ENCODE measurements around the gene ETV6. TPM values are rescaled to one million over a fixed set of nuclear protein-coding genes. Genes with fewer than 3 reads are reported as not detected.
A peak's percentile ranks its signal among the peaks of the same experiment; 100 is the strongest.

Gene ETV6
- total and polyA plus RNA-seq, 2 of the 8 experiments (the other 6 are each of a cell fraction or from before 2014, with no cell fraction given) = 5.5 to 23.9 TPM

DNA sequence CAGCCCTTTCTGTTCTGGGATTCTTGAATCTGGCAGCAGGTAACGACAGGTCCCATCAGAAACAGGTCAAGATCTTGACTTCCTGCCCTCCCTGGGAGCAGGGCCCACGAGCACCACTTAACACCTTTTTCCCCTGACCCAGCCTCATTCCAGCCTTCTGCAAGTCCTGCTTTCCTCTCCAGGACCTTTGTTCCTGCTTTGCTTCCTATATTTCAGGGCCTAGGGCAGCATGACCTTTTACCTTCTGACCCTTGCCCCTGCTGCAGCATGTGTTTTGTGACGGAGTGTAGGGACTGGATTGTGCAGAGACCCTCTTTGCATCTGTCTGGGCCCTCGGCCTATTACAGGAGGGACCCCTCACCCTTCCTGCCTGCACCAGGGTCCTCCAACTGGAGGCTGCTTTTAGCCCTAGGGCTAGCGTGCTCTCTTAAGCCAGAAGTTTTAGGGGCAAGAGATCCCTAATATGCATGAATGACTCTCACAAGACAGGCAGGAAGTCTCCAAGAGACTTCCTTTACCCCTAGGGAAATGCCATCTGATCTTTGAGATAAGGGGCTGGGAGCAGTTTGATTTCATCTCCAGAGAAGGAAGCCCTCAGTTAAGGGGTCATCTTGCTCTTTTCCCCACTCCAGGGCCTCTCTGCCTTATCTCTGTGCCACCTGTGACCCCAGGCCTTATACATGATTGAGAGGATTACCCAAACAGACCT lies 211.8 kb downstream of the ETV6 start:
- Histone ChIP-seq H4K8ac (ENCODE audit: extremely low read depth, insufficient read depth, low read length) (no peak overlapping the region), H2BK120ac (replicated peaks; ENCODE audit: low read depth, low read length) (no peak overlapping the region), H3K4me2 (ENCODE audit: insufficient read depth in 1 of 2, low read depth in 2 of 2, low read length in 2 of 2) (no peak overlapping the region), H3K36me3 (ENCODE audit: control insufficient read depth in 2 of 4, insufficient read depth in 4 of 4, low read length in 3 of 4) (peaks cover 0 to 2% (median under 1%) of the 10 kb centered on the region in 4 experiments; a peak in 1 of 8 replicates), H2BK5ac (ENCODE audit: low read depth, low read length) (no peak overlapping the region), H3K79me1 (ENCODE audit: low read depth, low read length) (no peaks in the 10 kb centered on the region), H3K23me2 (ENCODE audit: low read depth, low read length) (no peaks in the 10 kb centered on the region), H3K18ac (ENCODE audit: extremely low read depth, low read length) (no peak overlapping the region), H4K5ac (ENCODE audit: insufficient read length, low read depth, low read length) (no peak overlapping the region), H3K27me3 (replicated peaks in 1 of 4; ENCODE audit: control insufficient read depth in 3 of 4, extremely low read depth in 1 of 4, insufficient read depth in 3 of 4, low read length in 3 of 4) (no peaks in the 10 kb centered on the region), H3K4me1 (replicated peaks in 1 of 4; ENCODE audit: control insufficient read depth in 3 of 4, insufficient read depth in 4 of 4, low read length in 3 of 4) (peaks cover 0 to 13% (median 2%) of the 10 kb centered on the region in 4 experiments; a peak in 5 of 7 replicates), H3K4ac (replicated peaks; ENCODE audit: insufficient read length, low read depth, low read length) (no peak overlapping the region), H3K4me3 (ENCODE audit: extremely low read depth in 1 of 4, insufficient read depth in 2 of 4, low read depth in 3 of 4, low read length in 4 of 4) (no peak overlapping the region), H2AFZ (ENCODE audit: low read length) (no peak overlapping the region), H3K79me2 (ENCODE audit: control insufficient read depth in 1 of 2, insufficient read depth in 2 of 2, low read length in 2 of 2) (no peaks in the 10 kb centered on the region), H3K9ac (replicated peaks in 1 of 4; ENCODE audit: extremely low read depth in 1 of 4, low read depth in 3 of 4, low read length in 3 of 4) (no peak overlapping the region), H2BK15ac (ENCODE audit: low read length) (no peak overlapping the region), H2AK5ac (ENCODE audit: low read depth, low read length) (no peak overlapping the region), H4K20me1 (replicated peaks in 1 of 2; ENCODE audit: control insufficient read depth in 1 of 2, insufficient read depth in 2 of 2, low read length in 2 of 2) (no peaks in the 10 kb centered on the region), H3K9me3 (ENCODE audit: insufficient read depth in 2 of 2, low read depth in 1 of 2, low read length in 1 of 2) (peaks cover 0 to 2% of the 10 kb centered on the region in 2 experiments; a peak in 1 of 4 replicates), H3K27ac (ENCODE audit: low read depth, low read length) (0 out of 2 replicates have a peak overlapping the region, but pooled peaks have one; percentile 26), H3K56ac (replicated peaks; ENCODE audit: insufficient read length, low read depth, low read length) (no peak overlapping the region), H4K91ac (replicated peaks; ENCODE audit: insufficient read length, low read length) (no peak overlapping the region), H3K23ac (ENCODE audit: insufficient read length) (no peak overlapping the region), H2BK12ac (ENCODE audit: low read depth, low read length) (no peak overlapping the region), H3K14ac (ENCODE audit: insufficient read length) (no peak overlapping the region), H2BK20ac (ENCODE audit: low read length) (no peak overlapping the region)
- ChIA-PET POLR2A (ENCODE audit: partially characterized antibody) (no interaction called here), CTCF (ENCODE audit: partially characterized antibody) (interaction anchor here (0.8 kb wide), 1 partner anchor 134 kb away, joined by 3 read pairs; no protein-coding TSS in a partner anchor)
- WGBS, 2 experiments (ENCODE audit: extremely low coverage in 1 of 2, insufficient coverage in 1 of 2, insufficient read length in 1 of 2, insufficient replicate concordance in 2 of 2, low coverage in 1 of 2, low lambda C conversion rate in 2 of 2, missing lambda C conversion rate in 1 of 2) = 77% methylated on average over 5 of the region's 5 CpGs; no CpG with 5 or more reads in 1 of the 2 experiments
- no peak for DNase-seq (ENCODE audit: low read depth in 1 of 2, low spot score in 2 of 2)
- no peak for FAIRE-seq
- TF ChIP-seq, protein P1, sequence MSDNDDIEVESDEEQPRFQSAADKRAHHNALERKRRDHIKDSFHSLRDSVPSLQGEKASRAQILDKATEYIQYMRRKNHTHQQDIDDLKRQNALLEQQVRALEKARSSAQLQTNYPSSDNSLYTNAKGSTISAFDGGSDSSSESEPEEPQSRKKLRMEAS (IDR thresholded peaks at IDR 0.05) = no peak
- TF ChIP-seq NRF1 (IDR thresholded peaks at IDR 0.05; ENCODE audit: low read depth, low read length) (no peak), JUND (IDR thresholded peaks at IDR 0.05; ENCODE audit: low read length) (no peak), SIX5 (IDR thresholded peaks at IDR 0.05; ENCODE audit: low read depth, low read length) (no peak), SAP30 (IDR thresholded peaks at IDR 0.05; ENCODE audit: insufficient read depth, insufficient replicate concordance, low read length) (no peak), POLR2AphosphoS5 (IDR thresholded peaks at IDR 0.05; ENCODE audit: low read depth, low read length) (no peak), BACH1 (IDR thresholded peaks at IDR 0.05; ENCODE audit: low read length) (no peak), SP1 (IDR thresholded peaks at IDR 0.05; ENCODE audit: low read depth, low read length) (no peak), CREB1 (IDR thresholded peaks at IDR 0.05) (no peak)
- TF ChIP-seq, protein P2, sequence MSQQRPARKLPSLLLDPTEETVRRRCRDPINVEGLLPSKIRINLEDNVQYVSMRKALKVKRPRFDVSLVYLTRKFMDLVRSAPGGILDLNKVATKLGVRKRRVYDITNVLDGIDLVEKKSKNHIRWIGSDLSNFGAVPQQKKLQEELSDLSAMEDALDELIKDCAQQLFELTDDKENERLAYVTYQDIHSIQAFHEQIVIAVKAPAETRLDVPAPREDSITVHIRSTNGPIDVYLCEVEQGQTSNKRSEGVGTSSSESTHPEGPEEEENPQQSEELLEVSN (IDR thresholded peaks at IDR 0.05) = no peak
- TF ChIP-seq, protein P3, sequence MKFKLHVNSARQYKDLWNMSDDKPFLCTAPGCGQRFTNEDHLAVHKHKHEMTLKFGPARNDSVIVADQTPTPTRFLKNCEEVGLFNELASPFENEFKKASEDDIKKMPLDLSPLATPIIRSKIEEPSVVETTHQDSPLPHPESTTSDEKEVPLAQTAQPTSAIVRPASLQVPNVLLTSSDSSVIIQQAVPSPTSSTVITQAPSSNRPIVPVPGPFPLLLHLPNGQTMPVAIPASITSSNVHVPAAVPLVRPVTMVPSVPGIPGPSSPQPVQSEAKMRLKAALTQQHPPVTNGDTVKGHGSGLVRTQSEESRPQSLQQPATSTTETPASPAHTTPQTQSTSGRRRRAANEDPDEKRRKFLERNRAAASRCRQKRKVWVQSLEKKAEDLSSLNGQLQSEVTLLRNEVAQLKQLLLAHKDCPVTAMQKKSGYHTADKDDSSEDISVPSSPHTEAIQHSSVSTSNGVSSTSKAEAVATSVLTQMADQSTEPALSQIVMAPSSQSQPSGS (IDR thresholded peaks at IDR 0.05; ENCODE audit: low read length) = no peak

Data from H1 (cell line).